Tibial nerve (tissue), 4 donors: ENCODE results near the gene DET1. TPM values are rescaled to one million over a fixed set of nuclear protein-coding genes. Genes with fewer than 3 reads are reported as not detected.
"Not testable (repeated sequence)": the region's sequence is repeated elsewhere in the genome, so short reads cannot be mapped to it uniquely, and the experiment has no call there.

Source experiments
- DNase-seq, 2 donors: peaks; one replicate each; pipeline ENCODE4 v3.0.0-alpha.2; 2019; ENCODE audit warnings: low spot score in 2 of 2
- H3K27ac ChIP-seq, 4 donors: fragments of 200-600 bp; sonication (generic) in 3 of 4; one replicate each; pipeline ENCODE4 v1.5.1; 2017 to 2019; ENCODE audit warnings: mild to moderate bottlenecking in 1 of 4
- H3K27me3 ChIP-seq, 2 donors: fragments of 200-600 bp; sonication (generic) in 1 of 2; one replicate each; pipeline versions ENCODE4 v1.5.1 to v1.6.0; 2017 to 2019
- H3K36me3 ChIP-seq, 3 donors: fragments of 200-600 bp; sonication (generic); one replicate each; pipeline ENCODE4 v1.5.1; 2018 to 2019
- H3K4me1 ChIP-seq, 4 donors: fragments of 200-600 bp; sonication (generic) in 3 of 4; one replicate each; pipeline ENCODE4 v1.5.1; 2017 to 2019
- H3K4me3 ChIP-seq, 4 donors: fragments of 200-600 bp; sonication (generic) in 3 of 4; one replicate each; pipeline ENCODE4 v1.5.1; 2017 to 2019; ENCODE audit warnings: mild to moderate bottlenecking in 1 of 4, moderate library complexity in 1 of 4
- H3K9me3 ChIP-seq, 4 donors: fragments of 200-600 bp; sonication (generic) in 3 of 4; one replicate each; pipeline ENCODE4 v1.5.1; 2017 to 2019
- CTCF ChIP-seq, 5 experiments: fragments of 200-600 bp in 3 of 5; fragments of 450-650 bp in 2 of 5; sonication (generic) in 3 of 5; IDR thresholded peaks; one replicate each; pipeline ENCODE4 v1.5.1; 2016 to 2019; ENCODE audit warnings: antibody characterized with exemption in 5 of 5, mild to moderate bottlenecking in 3 of 5, moderate library complexity in 2 of 5
- EP300 ChIP-seq, 2 donors: sonication (generic); formaldehyde crosslinking; IDR thresholded peaks; one replicate each; pipeline ENCODE4 v1.6.1; 2017; ENCODE audit warnings: antibody characterized with exemption in 2 of 2, mild to moderate bottlenecking in 1 of 2
- POLR2A ChIP-seq, 2 donors: fragments of 450-650 bp; IDR thresholded peaks; one replicate each; pipeline ENCODE4 v1.6.1; 2017; ENCODE audit warnings: antibody characterized with exemption in 2 of 2, mild to moderate bottlenecking in 2 of 2, moderate library complexity in 2 of 2
- WGBS, 2 donors: methylation state at CpG; one replicate each; pipeline ENCODE4 v1.1.5; 2018; 5-methylcytosine and 5-hydroxymethylcytosine counted together
- total RNA-seq, 4 donors: library from RNA; depleted of rRNA; stranded (reverse); fragments of >200 nt; gene quantifications; one replicate each; pipeline ENCODE4 v1.1.0, GENCODE V29; 2016

Gene DET1
- total RNA-seq, 4 donors from 2014 or later, result 6.6 to 16.2 (median 7.8) TPM

DNA sequence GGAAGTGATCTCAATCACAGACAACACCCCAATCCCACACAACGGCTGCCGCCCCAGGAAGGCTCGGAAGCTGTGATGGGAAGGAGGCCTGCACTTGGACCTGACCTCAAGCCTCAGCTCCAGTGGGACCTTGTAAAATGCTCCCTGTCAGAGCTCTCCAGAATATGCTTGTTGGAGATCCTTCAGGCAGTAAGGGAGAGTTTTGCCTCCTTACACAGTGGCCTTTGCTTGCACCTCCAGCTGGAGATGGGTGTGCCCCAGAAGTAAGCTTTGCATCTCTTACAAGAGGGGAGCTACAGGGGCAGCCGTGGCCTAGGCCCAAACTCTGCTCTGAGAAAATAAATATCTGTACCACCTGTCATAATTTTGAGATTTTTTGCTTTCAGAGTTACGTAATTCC, 68.6 kb downstream of the DET1 start:
- Histone ChIP-seq H3K36me3 (peaks cover 0 to 78% (median 0%) of the 10 kb centered on the region in 3 donors), H3K27ac (no peak overlapping the region), H3K9me3 (no peaks in the 10 kb centered on the region), H3K4me3 (no peak overlapping the region), H3K27me3 (no peaks in the 10 kb centered on the region), H3K4me1 (peaks cover 0 to 14% (median 0%) of the 10 kb centered on the region in 4 donors)
- TF ChIP-seq POLR2A (IDR thresholded peaks at IDR 0.05), result no peak
- TF ChIP-seq EP300 (IDR thresholded peaks at IDR 0.05), result no peak
- TF ChIP-seq CTCF (IDR thresholded peaks at IDR 0.05), result no peak
- DNase-seq, result no peak
- 76 to 86% methylated on average over 5 of the region's 5 CpGs for WGBS, 2 donors

GRCh38 chr15:88477126-88477525, 69.4 kb downstream of the DET1 start:
- WGBS, 2 donors, result 84 to 90% methylated on average over 7 of the region's 7 CpGs
- Histone ChIP-seq H3K4me1 (peaks cover 0 to 14% (median 0%) of the 10 kb centered on the region in 4 donors), H3K27ac (peak overlapping the region in 1 of 4 donors; percentile 41), H3K9me3 (no peaks in the 10 kb centered on the region), H3K27me3 (no peaks in the 10 kb centered on the region), H3K4me3 (no peak overlapping the region), H3K36me3 (peaks cover 0 to 85% (median 0%) of the 10 kb centered on the region in 3 donors)
- no peak for DNase-seq
- TF ChIP-seq EP300 (IDR thresholded peaks at IDR 0.05) (no peak), POLR2A (IDR thresholded peaks at IDR 0.05) (no peak), CTCF (IDR thresholded peaks at IDR 0.05) (no peak)

GRCh38 chr15:88476635-88477060, 69.8 kb downstream of the DET1 start:
- 32 to 34% methylated on average over 8 of the region's 8 CpGs for WGBS, 2 donors
- H3K36me3 ChIP-seq, result peaks cover 0 to 85% (median 0%) of the 10 kb centered on the region in 3 donors
- no peak overlapping the region for H3K4me3 ChIP-seq
- TF ChIP-seq POLR2A (IDR thresholded peaks at IDR 0.05), result no peak
- no peak for TF ChIP-seq EP300 (IDR thresholded peaks at IDR 0.05)
- TF ChIP-seq CTCF (IDR thresholded peaks at IDR 0.05), result peak; percentile 14 to 66 (median 35)
- peaks cover 0 to 14% (median 0%) of the 10 kb centered on the region in 4 donors for H3K4me1 ChIP-seq
- peak overlapping the region in 1 of 4 donors; percentile 41 for H3K27ac ChIP-seq
- H3K9me3 ChIP-seq, result no peaks in the 10 kb centered on the region
- DNase-seq, result peak in 1 of 2 donors; percentile 37
- no peaks in the 10 kb centered on the region for H3K27me3 ChIP-seq

DNA sequence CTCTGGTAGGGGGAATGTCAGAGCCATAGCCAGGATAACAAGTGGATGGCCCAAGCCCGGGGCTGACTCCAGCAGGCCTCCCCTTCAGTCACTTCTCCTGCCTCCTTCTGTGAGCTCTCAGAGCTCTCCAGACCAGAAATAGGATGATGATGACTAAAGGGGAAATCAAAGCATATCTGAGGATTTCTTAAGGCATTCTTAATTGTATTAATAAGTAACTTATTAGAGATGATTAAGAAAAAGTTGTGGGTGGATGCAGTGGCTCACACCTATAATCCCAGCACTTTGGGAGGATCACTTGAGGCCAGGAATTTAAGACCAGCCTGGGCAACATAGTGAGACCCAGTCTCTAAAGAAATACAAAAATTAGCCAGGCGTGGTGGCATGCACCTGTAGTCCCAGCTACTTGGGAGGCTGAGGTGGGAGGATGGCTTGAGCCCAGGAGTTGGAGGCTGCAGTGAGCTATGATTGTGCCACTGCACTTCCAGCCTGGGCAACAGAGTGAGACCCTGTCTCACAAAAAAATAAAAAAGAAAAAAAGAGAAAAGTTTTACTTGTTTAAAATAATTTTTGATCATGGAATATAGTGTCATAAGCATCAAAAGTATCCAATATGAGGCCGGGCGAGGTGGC, 72.7 kb downstream of the DET1 start:
- not testable (repeated sequence) for DNase-seq, H3K4me3 ChIP-seq, H3K27me3 ChIP-seq, H3K27ac ChIP-seq, H3K9me3 ChIP-seq
- Histone ChIP-seq H3K36me3 (peaks cover 0 to 73% (median 0%) of the 10 kb centered on the region in 3 donors), H3K4me1 (peaks cover 0 to 28% (median 2%) of the 10 kb centered on the region in 4 donors)
- 91 to 97% methylated on average over 4 of the region's 4 CpGs for whole genome bisulfite sequencing, 2 donors

GRCh38 chr15:88472225-88472624, 74.3 kb downstream of the DET1 start:
- Histone ChIP-seq H3K4me3 (no peak overlapping the region), H3K9me3 (no peaks in the 10 kb centered on the region), H3K27ac (no peak overlapping the region), H3K36me3 (peaks cover 0 to 58% (median 0%) of the 10 kb centered on the region in 3 donors), H3K4me1 (peaks cover 0 to 35% (median 9%) of the 10 kb centered on the region in 4 donors), H3K27me3 (no peaks in the 10 kb centered on the region)
- TF ChIP-seq CTCF (IDR thresholded peaks at IDR 0.05) (no peak), EP300 (IDR thresholded peaks at IDR 0.05) (no peak), POLR2A (IDR thresholded peaks at IDR 0.05) (no peak)
- DNase-seq, result no peak
- WGBS, 2 donors, result 73 to 82% methylated on average over 4 of the region's 4 CpGs
